HG03571 (cell line): ENCODE data around the gene NQO2.
A peak's percentile ranks its signal among the peaks of the same experiment; 100 is the strongest.

Source experiments
- ATAC-seq: cut with Tn5 transposase; IDR thresholded peaks from one replicate; pipeline ENCODE4 v1.9.1; 2021; ENCODE audit not compliant: unreplicated experiment

NQO2 gene, protein sequence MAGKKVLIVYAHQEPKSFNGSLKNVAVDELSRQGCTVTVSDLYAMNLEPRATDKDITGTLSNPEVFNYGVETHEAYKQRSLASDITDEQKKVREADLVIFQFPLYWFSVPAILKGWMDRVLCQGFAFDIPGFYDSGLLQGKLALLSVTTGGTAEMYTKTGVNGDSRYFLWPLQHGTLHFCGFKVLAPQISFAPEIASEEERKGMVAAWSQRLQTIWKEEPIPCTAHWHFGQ

DNA sequence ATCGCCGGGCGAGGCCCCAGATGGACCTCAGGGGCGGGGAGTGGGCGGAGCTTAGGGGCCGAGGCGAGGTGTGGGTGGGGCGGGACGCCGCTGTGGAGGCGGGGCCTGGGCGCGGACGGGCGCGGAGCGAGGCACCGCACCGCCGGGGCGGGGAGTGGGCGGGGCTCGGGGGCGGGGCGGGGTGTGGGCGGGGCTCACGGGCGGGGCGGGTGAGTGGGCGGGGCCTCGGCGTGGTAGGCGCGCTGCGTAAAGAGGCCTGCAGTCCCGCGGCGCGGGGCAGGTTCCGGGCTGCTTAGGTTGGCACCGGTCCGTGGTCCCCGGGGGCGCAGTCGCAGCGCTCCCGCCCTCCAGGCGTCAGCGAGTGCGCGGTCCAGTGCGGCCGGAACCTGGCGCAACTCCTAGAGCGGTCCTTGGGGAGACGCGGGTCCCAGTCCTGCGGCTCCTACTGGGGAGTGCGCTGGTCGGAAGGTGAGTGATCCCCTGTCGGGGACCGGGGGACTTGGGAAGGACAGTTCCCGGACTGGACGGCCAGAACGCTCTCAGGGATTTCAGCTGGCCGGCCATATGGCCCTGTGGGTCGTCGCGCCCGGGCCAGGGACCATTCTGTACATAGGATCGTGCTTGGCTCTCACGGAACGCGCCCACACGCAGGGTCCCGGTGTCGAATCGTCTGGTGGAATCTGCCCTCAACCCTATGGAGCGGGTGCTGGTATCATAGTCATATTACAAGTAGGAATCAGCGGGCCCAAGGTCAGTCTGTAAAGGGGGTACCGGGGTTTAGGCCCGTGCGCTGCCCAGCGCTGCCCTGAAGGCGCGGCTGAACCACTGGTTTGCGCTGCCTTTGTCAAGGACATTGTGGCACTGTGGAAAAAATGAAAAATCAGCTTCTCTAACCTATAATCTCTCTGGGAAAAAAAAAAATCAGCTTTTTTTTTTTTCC lies at the start of gene NQO2:
TSS of gene NQO2 (plus strand) at position 277 of the 940 bp plus-strand sequence. CDS start 6,659 bp downstream, outside the sequence.
- peak; percentile 77 for ATAC-seq

DNA sequence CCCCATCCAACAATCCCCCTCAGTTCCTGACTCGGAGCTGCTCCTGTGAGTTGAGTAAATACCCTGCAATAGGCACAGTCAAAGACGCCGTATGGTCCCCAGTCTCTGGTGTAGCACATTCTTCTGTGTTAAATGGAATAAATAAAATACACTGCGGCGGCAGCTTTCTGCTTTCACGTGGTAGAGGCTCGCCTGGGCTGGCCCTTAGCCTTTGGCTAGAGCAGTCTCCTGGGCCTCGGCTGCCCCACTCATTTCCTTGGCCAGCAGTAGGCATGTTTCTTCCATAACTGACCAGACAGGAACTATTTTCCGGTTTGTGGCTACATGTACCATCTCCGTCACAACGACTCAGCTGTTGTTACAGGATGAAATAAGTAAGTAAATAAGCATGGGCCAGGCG lies 49.0 kb upstream of the NQO2 start:
- no peak for ATAC-seq

DNA sequence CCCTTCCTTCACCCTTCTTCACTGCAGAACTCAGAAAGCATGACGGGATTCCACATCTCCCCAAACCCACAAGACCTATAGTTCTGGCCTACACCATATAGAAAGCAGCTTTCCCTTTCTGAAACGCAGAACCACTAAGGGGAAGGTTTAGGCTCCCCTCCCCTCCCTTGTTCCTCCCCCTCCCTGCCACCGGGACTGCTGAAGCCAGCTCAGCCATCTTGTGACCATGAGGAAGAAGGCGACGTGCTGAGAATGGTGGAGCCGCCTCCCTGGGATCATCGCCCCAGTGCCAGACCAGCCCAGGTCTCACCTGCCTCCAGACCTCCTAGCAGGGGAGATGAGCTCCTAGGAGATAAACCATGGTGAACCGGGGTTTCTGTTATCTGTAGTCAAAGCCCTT lies 48.0 kb upstream of the NQO2 start:
- no peak for ATAC-seq

DNA sequence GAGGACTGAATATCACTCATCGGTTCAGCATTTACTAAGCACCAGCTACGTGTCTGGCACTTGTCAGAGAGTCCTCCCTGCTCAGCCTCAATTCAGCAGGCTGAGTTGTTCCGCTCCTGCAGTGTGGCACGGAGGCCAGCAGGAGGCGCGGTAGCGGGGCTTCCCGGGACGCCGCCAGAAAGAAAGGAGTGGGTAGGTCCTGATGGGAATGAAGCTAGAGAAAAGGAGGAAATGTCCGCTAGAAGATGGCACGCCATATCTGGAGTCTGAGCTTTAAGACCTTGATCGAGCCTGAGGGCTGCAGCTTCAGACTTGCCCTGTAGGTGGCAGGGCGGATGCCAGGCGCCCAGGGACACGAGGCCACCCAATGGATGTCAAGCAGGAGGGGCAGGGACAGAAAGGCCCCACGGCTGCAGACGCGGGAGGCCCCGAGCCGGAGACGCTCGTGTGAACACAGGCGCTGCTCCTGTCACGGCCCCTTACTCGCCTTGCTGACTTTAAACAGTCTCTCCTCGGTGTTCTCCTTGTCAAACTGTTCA lies 47.1 kb upstream of the NQO2 start:
- ATAC-seq, result peak; percentile 78

DNA sequence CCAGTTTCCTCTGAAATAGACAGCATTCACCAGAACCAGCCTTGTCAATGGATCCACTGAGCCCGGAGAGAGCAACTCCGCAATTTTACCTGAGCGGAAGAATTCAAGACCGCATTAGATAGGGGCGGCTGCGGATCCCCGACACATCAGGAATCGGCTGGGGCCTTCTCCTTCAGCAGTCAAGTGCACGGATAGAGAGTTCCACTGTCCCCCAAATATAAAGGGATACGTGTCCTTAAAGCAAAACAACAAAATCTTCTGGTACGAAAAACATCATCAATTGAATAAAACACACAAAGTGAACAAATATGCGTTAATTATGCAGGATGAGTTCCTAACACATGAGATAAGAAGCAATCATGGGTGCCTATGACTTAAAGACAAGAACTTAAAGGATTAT lies 46.6 kb upstream of the NQO2 start:
- ATAC-seq, result no peak

DNA sequence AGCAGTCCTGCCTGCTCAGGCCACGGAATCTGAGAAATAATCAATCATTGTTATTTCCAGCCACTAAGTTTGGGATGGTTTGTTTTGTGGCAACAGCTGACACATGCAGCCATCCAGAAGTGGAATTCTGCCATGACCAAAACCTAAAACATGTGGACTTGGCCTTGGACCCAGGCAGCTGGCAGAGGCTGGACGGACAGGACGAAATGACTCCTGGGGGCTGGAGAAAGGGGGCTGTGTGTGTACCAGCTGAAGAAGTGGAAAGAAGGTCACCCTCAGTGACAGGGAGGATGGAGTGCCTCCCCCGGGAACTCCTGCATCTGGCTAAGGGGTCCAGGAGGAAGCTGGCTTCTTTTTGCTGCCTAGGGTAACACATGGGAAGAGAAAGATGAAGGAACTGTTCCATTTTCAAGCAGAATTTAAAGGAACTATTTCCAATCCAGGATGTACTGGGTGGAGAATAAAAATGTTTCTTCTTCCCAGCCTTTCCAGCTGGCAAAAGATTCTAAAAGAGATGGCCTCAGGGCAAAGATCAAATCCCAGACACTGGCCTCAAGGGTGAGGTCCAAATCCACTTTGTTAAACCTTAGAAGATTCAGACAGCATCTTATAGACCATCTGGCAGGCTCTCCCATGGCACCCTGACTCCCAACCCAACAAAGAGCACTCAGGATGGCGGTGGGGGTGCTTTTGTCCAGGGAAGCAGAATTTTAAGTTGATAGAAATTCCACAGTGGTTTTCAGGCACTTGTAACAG lies 42.6 kb upstream of the NQO2 start:
- no peak for ATAC-seq

DNA sequence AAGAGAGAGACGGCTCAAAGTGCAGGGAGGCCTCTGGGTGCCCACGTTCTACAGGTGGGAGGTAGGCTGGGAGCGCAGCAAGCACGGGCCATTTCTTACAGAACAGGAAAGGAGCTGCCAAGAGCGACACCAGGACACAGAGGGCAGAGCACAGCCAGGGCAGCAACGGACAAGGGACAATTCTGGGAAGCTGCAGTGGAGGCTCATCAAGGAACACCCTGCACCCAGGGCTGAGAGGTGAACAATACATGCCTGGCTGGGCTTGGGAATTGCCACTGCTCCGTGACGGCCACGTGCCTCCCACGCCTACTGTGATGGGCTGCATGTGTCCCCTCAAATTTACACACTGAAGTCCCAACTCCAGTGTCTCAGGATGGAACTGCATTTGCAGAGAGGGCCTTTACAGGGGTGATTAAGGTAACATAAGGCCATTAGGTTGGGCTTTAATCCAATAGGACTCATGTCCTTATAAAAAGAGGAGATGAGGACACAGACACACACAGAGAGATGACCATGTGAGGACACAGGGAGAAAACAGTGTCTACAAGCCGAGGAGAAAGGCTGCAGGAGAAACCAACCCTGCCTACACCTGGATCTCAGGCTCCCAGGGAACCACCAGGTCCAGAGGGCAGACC lies 41.9 kb upstream of the NQO2 start:
- no peak for ATAC-seq

DNA sequence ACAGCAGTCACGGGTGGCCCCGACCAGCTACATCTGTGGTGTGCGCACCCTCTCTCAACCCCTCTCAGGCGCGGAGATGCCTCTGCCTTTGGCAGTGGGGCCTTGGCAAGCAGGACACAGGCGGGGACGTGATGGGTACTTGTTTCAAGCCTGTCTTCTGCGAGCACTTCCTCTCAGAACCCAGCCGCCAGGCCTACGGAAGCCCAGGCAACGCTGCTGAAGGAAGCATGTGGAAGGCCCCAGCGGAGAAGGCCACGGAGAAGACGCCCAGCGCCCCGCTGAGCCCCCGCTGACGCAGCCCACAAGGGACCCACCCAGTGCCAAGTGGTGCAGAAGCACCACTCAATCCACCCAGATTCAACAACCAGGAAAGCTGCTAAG lies 41.4 kb upstream of the NQO2 start:
- ATAC-seq, result no peak

DNA sequence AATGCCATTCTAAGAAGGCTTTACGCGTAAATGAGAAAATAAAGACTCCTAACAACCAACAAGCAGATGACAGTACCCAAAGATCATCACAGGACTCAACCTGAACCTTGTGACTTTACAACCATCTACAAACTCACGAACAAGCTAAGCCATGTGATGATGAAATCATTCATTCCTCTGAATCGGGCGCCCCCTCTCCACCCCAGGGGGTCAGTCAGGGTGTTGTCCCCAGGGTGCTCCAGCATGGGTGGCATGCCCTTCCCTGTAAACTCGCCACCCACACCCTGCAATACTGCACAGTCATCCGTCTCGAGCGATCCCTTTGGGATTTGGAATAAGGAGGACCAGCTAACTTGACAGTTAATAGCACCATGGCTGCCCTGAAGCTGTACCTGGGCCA lies 40.9 kb upstream of the NQO2 start:
- no peak for ATAC-seq

DNA sequence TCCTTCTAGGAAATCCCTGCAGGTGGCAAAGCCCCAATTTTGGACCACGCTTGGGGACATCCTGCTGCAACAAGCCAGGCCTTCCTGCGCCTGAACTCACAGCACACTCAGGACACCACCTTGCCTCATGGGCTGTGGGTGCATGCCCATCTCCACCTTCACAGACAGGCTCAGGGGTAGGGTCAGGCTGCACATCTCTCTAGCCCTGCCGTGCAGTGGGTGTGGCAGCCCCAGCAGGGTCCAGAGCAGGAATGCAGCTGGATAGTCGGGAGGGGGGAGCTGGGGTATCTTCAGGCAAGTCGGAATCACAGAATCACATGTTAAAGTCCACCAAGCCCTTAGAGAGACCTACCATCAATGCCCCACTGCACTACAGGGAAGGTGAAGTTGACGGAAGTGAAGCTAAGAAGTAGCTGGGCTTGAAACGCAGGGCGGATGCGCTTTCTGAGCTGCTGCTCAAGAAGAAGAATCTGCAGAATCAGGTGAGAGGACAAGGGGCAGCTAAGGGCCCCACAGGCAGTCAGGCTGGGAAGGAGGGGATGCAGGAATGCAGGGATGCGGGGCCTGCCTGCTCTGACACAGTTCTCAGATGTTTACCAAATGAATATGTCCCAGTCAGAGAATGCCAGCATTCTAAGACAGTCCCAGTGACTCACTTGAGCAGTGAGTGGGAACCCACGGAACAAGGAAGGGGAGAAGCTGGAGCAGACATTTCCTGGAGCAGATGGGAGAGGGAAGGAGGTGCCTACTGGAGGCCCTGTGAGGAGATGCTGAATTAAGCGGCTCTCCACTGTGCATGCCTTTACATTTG lies 39.6 kb upstream of the NQO2 start:
- ATAC-seq, result no peak

DNA sequence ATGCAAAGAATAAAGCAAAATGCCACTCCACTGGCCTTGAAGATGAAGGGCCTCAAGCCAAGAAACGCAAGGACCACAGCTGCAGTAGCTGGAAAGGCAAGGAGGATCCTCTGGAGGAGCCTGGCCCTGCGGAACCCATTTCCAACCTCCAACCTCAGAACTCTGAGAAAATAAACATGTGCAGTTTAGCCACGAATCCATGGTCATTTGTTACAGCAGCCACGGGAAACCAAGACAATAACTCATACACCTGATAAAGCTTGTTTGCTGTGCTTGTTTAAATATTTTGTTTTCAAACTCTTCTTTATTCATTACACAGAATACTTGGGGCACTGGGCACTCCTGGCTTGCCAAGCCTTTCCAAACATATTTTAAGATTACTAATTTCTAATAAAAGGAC lies 38.8 kb upstream of the NQO2 start:
- no peak for ATAC-seq

DNA sequence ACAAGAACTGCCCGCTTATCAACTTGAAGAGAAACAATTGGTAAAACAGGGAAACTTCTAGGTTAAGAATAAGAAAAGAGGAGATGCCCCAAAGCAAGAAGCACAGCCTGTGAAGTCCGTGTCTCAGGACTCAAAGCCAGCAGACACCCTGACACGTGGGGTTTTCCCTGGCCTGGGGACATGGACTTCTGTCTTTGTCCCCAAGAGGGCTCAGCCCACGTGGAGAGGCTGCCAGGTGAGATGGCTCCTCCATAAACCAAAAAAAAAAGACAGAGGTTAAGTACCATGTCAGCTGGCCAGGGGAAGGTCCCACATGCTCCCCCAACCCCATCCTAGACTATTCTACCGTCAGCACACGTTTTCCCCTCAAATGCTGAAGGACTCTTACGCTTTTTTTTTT lies 38.2 kb upstream of the NQO2 start:
- no peak for ATAC-seq

DNA sequence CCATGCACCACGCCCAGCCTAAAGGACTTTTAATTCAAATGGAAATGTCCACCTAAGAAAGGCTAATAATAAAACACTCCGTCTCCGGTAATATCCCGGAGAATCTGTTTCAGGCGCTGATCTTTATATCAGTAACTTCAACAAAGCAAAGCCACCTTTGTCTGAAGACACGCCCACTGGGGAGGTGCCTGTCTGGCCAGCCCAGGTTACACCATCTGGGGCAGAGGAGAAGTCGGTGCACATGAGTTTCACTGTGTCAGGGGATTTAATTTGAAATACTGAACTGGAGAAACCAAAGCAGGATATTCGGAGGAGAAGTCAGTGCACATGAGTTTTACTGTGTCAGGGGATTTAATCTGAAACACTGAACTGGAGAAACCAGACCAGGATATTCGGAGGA lies 37.7 kb upstream of the NQO2 start:
- no peak for ATAC-seq

DNA sequence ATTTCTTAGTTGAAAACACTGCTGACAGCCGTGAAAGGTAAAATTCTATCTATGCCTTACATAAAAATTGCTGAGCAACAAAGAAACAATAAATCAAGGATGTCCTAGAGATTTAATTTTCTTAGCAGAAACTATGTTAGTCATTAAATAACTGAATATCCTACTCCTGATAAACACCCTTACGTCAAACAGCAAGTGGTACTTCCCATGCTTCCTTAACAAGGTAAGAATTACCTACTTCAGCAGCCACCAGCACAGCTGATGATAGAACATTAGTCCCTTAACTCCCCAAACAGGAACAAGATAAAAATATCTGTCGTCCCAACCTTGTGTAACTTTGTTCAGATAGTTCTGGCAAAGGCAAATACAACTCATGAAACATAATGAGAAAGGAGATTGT lies 37.1 kb upstream of the NQO2 start:
- ATAC-seq, result no peak

DNA sequence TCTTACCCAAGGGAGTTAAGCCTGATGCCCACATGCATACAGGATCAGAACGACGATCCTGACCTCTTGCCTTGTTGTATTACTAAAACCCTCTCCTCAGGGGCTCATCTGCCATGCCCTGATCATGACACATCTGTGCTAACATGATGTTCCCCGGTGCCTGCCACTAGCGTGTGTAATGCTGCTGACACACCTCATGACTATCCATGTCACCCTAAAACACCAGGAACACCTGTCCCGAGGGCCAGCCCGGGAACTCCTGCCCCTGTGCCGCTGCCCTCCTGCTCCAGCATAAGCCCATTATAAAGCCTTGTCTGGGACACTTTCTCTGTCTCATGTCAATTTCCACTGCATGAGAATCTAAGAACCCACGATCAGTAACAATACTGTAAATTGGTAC lies 35.9 kb upstream of the NQO2 start:
- no peak for ATAC-seq

DNA sequence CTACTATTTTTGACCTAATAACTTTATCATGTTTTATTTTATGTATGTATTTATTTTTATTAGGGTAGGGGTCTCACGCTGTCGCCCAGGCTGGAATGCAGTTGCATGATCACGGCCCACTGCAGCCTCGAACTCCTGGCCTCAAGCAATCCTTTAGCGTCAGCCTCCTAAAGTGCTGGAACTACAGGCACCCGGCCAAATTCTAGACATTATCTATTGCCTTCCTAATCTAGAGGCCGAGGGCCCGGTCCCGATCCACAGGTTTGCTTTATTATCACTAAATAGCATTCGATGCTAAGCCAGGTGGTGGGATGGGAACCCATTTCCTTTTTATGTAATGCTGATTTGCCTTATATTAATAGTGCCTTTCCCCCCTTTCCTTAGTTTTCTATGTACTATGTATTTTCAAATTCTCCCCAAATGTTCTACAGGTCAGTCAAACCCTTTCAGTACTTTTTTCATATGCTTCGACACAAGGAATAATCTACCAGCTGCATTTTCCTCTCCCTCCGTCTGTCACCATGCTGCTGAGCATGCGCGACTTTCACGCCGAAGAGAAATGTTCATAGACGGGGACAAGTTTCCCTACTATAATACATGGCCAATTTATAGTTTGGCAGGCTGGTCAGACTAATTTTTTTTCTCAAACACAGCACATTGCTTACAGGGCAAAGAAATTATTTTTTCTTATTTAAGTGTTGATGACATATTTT lies 34.7 kb upstream of the NQO2 start:
- no peak for ATAC-seq

DNA sequence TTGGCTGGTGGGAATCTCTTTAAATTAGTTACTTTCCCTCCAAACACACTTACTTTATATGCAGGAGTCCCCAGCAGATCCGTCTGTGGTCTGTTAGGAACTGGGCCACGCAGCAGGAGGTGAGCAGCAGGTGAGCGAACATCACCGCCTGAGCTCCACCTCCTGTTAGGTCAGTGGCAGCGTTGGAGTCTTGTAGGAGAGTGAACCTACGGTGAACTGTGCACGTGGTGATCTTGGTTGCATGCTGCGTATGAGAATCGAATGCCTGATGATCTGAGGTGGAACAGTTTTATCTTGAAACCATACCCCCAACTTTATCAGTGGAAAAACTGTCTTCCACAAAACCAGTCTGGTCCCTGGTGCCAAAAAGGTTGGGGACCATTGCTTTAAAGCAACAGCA lies 33.3 kb upstream of the NQO2 start:
- no peak for ATAC-seq

DNA sequence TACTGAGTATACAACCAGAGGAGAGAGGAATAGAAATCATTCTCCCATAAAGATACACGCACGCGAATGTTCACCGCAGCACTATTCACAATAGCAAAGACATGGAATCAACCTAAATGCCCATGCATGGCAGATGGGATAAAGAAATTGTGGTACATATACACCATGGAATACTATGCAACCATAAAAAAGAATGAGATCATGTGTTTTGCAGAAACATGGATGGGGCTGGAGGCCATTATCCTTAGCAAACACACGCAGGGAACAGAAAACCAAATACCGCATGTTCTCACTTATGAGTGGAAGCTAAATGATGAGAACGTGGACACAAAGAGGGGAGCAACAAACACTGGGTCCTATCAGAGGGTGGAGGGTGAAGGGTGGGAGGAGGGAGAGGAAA lies 31.8 kb upstream of the NQO2 start:
- ATAC-seq, result no peak

DNA sequence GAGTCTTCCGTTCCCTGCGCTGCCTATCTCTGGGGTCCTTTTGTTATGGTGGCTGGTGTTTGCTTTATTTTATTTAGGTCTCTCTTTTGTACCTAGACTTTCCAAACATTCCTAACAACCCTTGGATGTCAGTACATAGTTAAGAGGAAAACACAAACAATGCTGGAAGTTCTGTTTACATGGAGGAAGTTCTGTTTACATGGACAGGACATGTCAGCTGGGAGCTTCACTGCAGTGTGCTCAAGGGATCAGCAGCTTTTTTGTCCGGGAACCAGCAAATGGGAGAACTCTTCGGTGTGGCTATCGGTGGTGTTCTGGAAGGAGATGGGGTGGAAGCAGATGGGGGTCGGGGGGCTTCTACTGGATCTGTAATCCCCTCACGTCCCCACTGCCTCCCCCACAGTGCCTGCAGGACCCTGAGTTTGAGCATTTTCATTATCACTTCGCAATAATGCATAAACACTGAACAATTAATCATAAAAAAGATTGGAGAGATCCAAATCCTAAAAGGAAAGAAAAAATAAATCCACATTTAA lies 31.0 kb upstream of the NQO2 start:
- no peak for ATAC-seq
